Measurements from ENCODE around the gene JAML. TPM values are rescaled to one million over a fixed set of nuclear protein-coding genes. Genes with fewer than 3 reads are reported as not detected.

JAML gene
- total RNA-seq, 2 experiments from 2014 or later, result 117 to 122 TPM

DNA sequence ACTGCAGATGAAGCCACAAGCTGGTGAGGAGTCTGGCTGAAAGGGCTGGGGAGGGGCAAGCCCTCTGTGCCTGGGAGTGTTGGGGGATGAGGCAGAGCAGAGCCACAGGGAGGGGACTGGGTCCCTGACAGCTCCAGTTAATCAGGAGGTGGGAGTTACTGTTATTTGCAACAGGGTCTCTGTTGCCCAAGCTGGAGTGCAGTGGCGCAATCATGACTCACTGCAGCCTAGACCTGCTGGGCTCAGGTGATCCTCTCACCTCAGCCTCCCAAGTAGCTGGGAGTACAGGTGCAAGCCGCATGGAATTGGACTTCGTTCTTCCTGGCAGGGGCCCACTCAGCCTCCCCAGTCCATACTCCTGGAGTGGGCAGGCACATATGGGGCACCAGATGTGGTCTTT is 56.1 kb downstream of the JAML start:
- Mint-ChIP-seq H3K9me3 (no peaks in the 10 kb centered on the region), H3K27me3 (peaks cover 18% of the 10 kb centered on the region), H3K4me3 (no peak overlapping the region), H3K27ac (peak overlapping the region; percentile 14), H3K36me3 (ENCODE audit: low read depth) (no peaks in the 10 kb centered on the region), H3K4me1 (peaks cover 5% of the 10 kb centered on the region)
- ChIA-PET CTCF (interaction anchor here (1.7 to 3.6 kb wide), 2 partner anchors 12 kb away, joined by 5 to 44 read pairs; no protein-coding TSS in a partner anchor), POLR2A (no interaction called here)
- DNase-seq, result no peak

- peak overlapping the region; percentile 14 for H3K27ac Mint-ChIP-seq
- peaks cover 21% of the 10 kb centered on the region for H3K27me3 Mint-ChIP-seq
- no peak overlapping the region for H3K4me3 Mint-ChIP-seq
- H3K9me3 Mint-ChIP-seq, result no peaks in the 10 kb centered on the region
- CTCF ChIA-PET, result interaction anchor here (1.7 kb wide), 1 partner anchor 12 kb away, joined by 5 read pairs; no protein-coding TSS in a partner anchor
- H3K36me3 Mint-ChIP-seq (ENCODE audit: low read depth), result no peaks in the 10 kb centered on the region
- H3K4me1 Mint-ChIP-seq, result peaks cover 5% of the 10 kb centered on the region
- POLR2A ChIA-PET, result no interaction called here
- no peak for DNase-seq
Measured at GRCh38 chr11:118168316-118168715, 56.5 kb downstream of the JAML start.

DNA sequence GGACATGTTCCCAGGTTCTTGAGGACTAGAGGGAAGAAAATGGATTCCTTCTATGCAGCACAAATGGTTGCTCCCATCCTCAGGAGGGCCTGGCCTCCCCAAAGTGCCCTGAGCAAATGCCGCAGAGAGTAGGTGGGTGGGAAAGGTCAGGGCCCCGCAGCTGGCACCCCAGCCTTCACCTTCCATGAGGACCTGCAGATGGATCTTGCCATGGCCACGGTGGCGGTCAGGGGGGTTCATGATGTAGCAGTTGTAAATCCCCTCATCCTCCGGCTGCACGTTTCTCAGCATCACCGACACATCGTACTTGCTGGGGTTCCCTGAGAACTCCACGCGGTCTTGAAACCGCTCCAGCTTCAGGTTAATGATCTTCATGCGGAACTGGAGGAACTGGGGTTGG is 56.9 kb downstream of the JAML start:
- H3K27me3 Mint-ChIP-seq, result peaks cover 24% of the 10 kb centered on the region
- POLR2A ChIA-PET, result no interaction called here

DNA sequence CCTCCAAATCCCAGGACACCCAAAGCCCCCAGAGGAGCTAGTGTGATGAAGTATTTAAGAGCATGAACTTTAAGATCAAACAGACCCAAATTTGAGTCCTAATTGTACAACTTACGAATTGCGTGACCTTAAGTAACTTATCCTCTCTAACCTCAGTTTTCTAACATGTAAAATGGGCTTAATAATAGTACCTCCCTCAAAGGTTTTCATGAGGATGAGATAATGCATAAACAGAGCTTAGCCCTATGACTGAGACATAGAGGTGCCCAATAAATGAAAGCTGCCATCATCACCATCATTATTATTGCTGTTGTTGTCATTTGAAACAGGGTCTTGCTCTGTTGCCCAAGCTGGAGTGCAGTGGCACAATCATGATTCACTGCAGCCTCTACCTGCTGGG is 57.6 kb downstream of the JAML start:
- peaks cover 5% of the 10 kb centered on the region for H3K4me1 Mint-ChIP-seq
- DNase-seq, result no peak
- H3K4me3 Mint-ChIP-seq, result no peak overlapping the region
- ChIA-PET CTCF (interaction anchor here (0.9 kb wide), 1 partner anchor 30 kb away, joined by 3 read pairs; no protein-coding TSS in a partner anchor), POLR2A (no interaction called here)
- H3K36me3 Mint-ChIP-seq (ENCODE audit: low read depth), result no peaks in the 10 kb centered on the region
- H3K27me3 Mint-ChIP-seq, result peaks cover 28% of the 10 kb centered on the region
- H3K27ac Mint-ChIP-seq, result no peak overlapping the region
- no peaks in the 10 kb centered on the region for H3K9me3 Mint-ChIP-seq

More for the DNA sequence above, 56.9 kb downstream of the JAML start:
- Mint-ChIP-seq H3K36me3 (ENCODE audit: low read depth) (no peaks in the 10 kb centered on the region), H3K4me1 (peaks cover 5% of the 10 kb centered on the region), H3K9me3 (no peaks in the 10 kb centered on the region), H3K27ac (no peak overlapping the region), H3K4me3 (no peak overlapping the region)
- CTCF ChIA-PET, result interaction anchor here (0.9 to 1.7 kb wide), 2 partner anchors 11 to 31 kb away, joined by 3 to 5 read pairs; no protein-coding TSS in a partner anchor
- no peak for DNase-seq

DNA sequence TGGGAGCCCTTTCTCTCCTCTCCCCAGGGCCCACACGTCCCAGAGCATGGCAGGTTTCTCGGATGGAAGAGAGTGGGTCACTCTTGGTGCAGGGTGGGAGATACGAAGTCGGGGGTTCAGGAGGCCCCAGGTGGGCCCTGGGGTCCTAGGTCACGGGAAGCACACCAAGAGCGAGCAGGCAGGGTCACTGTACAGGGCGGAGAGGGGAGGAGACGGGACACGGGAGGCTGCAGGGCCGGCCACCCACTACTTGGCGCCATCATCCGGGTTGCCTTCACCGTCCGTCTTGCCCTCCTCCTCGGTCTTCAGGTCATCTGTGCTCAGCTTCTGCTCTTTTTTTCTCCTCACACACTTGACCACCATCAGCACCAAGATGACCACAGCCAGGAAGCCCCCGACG is 58.2 kb downstream of the JAML start:
- Mint-ChIP-seq H3K4me3 (no peak overlapping the region), H3K4me1 (peaks cover 2% of the 10 kb centered on the region), H3K36me3 (ENCODE audit: low read depth) (no peaks in the 10 kb centered on the region), H3K27me3 (peaks cover 32% of the 10 kb centered on the region), H3K9me3 (no peaks in the 10 kb centered on the region), H3K27ac (no peak overlapping the region)
- no peak for DNase-seq
- ChIA-PET CTCF (no interaction called here), POLR2A (no interaction called here)

DNA sequence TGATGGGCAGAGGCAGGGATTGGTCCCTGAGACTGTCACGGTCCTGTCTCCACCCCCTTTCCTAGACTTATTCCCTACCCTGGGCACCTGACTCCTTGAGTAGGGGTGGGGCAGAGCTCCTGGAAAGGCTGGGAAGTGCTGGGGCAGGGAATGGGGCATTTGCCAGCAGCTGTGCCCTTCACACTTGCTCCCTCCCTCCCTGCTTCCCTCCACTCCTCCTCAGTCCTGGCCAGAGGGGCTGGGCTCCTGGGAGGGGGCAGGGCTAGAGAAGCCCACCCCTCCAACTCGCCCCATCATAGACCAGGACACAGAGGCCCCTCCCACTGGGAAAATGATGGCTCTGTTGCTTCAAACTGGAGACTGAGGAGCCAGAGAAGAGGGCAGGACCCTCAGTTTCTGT is 59.9 kb downstream of the JAML start:
- ChIA-PET POLR2A (no interaction called here), CTCF (interaction anchor here (1.1 to 1.6 kb wide), 2 partner anchors 18 to 130 kb away, joined by 3 to 5 read pairs; no protein-coding TSS in a partner anchor)
- no peak overlapping the region for H3K4me3 Mint-ChIP-seq
- H3K27me3 Mint-ChIP-seq, result peaks cover 34% of the 10 kb centered on the region
- H3K27ac Mint-ChIP-seq, result no peak overlapping the region
- H3K4me1 Mint-ChIP-seq, result no peaks in the 10 kb centered on the region
- no peak for DNase-seq
- no peaks in the 10 kb centered on the region for H3K36me3 Mint-ChIP-seq (ENCODE audit: low read depth)
- H3K9me3 Mint-ChIP-seq, result no peaks in the 10 kb centered on the region

DNA sequence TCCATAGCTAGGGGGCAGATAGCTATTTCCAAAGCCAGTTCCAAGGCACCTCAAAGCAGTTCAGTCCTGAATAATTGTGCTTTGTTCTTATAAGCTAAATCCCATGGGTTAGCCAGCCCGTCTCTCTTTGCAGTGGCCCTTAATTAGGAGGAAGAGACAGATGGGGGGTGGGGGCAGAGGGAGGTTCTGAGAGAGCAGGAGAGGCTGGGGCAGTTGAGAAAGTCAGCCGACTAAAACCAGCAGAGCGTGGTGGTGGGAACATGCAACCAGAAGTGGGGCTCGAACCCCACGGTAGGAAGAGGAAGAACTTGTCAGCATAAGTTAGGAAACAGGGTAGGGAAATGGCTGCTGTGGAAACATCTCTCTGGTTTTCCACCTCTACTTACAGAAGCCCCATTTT is 61.3 kb downstream of the JAML start:
- no peak overlapping the region for H3K4me3 Mint-ChIP-seq
- ChIA-PET POLR2A (no interaction called here), CTCF (interaction anchor here (0.8 to 1.6 kb wide), 3 partner anchors 17 to 370 kb away, joined by 3 to 5 read pairs (median 3); no protein-coding TSS in a partner anchor)
- H3K4me1 Mint-ChIP-seq, result no peaks in the 10 kb centered on the region
- no peaks in the 10 kb centered on the region for H3K9me3 Mint-ChIP-seq
- no peaks in the 10 kb centered on the region for H3K36me3 Mint-ChIP-seq (ENCODE audit: low read depth)
- DNase-seq, result no peak
- H3K27me3 Mint-ChIP-seq, result peaks cover 39% of the 10 kb centered on the region
- no peak overlapping the region for H3K27ac Mint-ChIP-seq

DNA sequence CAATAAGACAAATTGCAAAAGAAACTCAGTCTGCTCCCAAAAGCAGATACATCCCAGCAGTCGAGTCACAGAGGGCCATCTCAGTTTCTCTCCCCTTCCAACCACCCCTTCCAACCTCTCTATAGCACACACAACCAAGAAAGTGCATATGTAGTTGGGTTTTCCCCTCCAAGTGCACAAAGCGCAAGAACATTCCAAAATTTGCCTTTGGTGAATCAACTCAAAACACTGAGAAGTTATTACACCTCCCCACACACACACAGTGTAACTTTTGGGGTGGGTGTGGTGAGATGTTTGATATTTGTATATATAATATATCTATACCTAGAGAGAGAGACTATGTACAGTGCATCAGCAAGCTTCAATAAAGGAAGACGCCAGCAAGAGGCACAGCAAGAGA is 62.0 kb downstream of the JAML start:
- no peak overlapping the region for H3K4me3 Mint-ChIP-seq
- no peak for DNase-seq
- ChIA-PET CTCF (no interaction called here), POLR2A (no interaction called here)
- H3K27ac Mint-ChIP-seq, result no peak overlapping the region
- H3K27me3 Mint-ChIP-seq, result peaks cover 45% of the 10 kb centered on the region
- H3K4me1 Mint-ChIP-seq, result peaks cover under 1% of the 10 kb centered on the region
- no peaks in the 10 kb centered on the region for H3K9me3 Mint-ChIP-seq
- H3K36me3 Mint-ChIP-seq (ENCODE audit: low read depth), result no peaks in the 10 kb centered on the region

- CTCF ChIA-PET, result no interaction called here
- no peaks in the 10 kb centered on the region for H3K9me3 Mint-ChIP-seq
- H3K27me3 Mint-ChIP-seq, result peaks cover 56% of the 10 kb centered on the region
Measured at GRCh38 chr11:118161786-118162185, 63.0 kb downstream of the JAML start.

DNA sequence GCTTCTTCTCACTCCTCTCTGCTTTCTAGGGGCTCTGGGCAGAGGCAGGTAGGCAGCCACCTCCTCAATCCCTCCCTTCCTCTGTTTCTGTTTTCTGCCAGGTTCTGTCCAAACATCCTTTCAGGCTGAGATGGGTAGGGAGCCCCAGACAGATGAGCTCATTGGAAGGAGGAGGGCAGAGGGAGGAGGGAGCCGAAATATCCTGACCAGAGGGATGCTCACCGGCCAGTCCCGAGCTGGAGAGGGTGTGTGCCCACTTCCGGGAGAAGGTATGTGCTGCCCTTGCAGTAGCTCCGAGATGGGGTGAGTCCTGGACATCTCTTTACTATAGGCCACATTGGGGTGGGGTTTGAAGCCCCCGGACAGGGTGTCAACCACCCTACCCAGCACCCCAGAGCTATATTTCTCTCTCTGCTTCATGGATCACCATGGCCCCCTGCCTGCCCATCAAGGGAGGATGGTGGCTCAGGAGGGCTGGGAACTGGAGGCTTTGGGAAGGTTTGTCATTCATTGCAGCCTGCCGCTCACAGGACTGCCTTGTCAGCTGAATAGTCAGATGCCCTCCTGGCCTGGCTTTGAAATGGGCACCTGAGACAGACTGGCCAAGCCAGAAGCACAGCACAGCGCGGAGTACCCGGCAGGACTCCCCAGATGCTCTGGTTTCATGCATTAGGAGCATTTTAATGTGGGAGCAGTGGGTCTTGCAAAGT is 67.5 kb downstream of the JAML start:
- no peak for DNase-seq
- CTCF ChIA-PET, result interaction anchor here (0.8 to 3.8 kb wide), 8 partner anchors 9 to 570 kb away, joined by 3 to 36 read pairs (median 4); no protein-coding TSS in a partner anchor
- POLR2A ChIA-PET, result no interaction called here
- H3K9me3 Mint-ChIP-seq, result no peaks in the 10 kb centered on the region
- H3K4me1 Mint-ChIP-seq, result peaks cover 18% of the 10 kb centered on the region
- no peak overlapping the region for H3K27ac Mint-ChIP-seq
- H3K27me3 Mint-ChIP-seq, result peaks cover 79% of the 10 kb centered on the region
- peaks cover 2% of the 10 kb centered on the region for H3K36me3 Mint-ChIP-seq (ENCODE audit: low read depth)
- no peak overlapping the region for H3K4me3 Mint-ChIP-seq

More at GRCh38 chr11:118161786-118162185, 63.0 kb downstream of the JAML start:
- no peak overlapping the region for H3K27ac Mint-ChIP-seq
- no peak overlapping the region for H3K4me3 Mint-ChIP-seq
- no peak for DNase-seq
- H3K36me3 Mint-ChIP-seq (ENCODE audit: low read depth), result no peaks in the 10 kb centered on the region
- POLR2A ChIA-PET, result no interaction called here
- peaks cover 6% of the 10 kb centered on the region for H3K4me1 Mint-ChIP-seq

DNA sequence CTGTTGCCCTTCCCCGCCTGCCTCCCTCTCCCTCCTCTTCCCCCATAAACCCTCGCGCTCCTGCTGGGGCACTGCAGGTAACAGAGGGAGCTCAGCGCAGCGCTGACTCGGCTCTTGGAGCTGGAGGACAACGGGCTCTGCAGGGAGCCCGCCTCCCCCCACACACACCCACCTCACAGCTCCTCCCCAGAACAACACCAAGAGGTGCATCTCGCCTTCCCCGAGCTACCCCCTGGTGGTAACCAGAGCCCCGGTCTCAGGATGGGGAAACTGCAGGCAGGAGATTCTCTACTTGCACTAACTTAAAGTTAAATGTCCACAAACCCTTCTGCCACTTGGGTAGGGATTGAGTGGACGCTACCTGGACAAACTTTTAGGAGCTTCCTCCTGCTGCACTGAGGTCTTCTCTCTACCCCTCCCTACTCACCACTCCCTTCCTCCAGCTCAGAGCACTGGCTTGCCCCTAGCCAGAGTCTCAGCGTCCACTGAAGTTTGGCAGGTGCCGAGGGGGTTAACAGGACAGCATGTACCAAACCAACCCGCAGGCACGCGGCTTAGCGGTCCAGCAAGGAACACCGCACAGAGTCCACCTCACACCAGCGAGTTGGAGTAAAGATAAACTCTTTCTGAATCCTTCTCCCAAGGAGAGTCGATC is 68.2 kb downstream of the JAML start:
- CTCF ChIA-PET, result interaction anchor here (0.7 to 3.8 kb wide), 10 partner anchors 9 to 570 kb away, joined by 3 to 36 read pairs (median 4); no protein-coding TSS in a partner anchor
- POLR2A ChIA-PET, result no interaction called here
- no peak overlapping the region for H3K27ac Mint-ChIP-seq
- H3K9me3 Mint-ChIP-seq, result no peaks in the 10 kb centered on the region
- peaks cover 18% of the 10 kb centered on the region for H3K4me1 Mint-ChIP-seq
- peaks cover 2% of the 10 kb centered on the region for H3K36me3 Mint-ChIP-seq (ENCODE audit: low read depth)
- DNase-seq, result peak; percentile 19
- peaks cover 82% of the 10 kb centered on the region for H3K27me3 Mint-ChIP-seq
- no peak overlapping the region for H3K4me3 Mint-ChIP-seq

GRCh38 chr11:118155776-118156530 is 68.9 kb downstream of the JAML start:
- DNase-seq, result no peak
- Mint-ChIP-seq H3K27ac (no peak overlapping the region), H3K4me3 (no peak overlapping the region), H3K36me3 (ENCODE audit: low read depth) (peaks cover 2% of the 10 kb centered on the region), H3K9me3 (no peaks in the 10 kb centered on the region), H3K27me3 (peaks cover 82% of the 10 kb centered on the region), H3K4me1 (peaks cover 18% of the 10 kb centered on the region)
- ChIA-PET POLR2A (no interaction called here), CTCF (interaction anchor here (0.7 to 3.8 kb wide), 12 partner anchors 8 to 569 kb away, joined by 3 to 36 read pairs (median 4); no protein-coding TSS in a partner anchor)

Measured in activated CD4-positive, alpha-beta T cell treated with anti-CD3 and anti-CD28 coated beads, Interleukin-2, amount 10 ng/mL, durations not matched to agents 7 days and 5 days (primary cell).